ENCODE data around the gene PTPRK.
"Not testable (repeated sequence)": the region's sequence is repeated elsewhere in the genome, so short reads cannot be mapped to it uniquely, and the experiment has no call there.

The PTPRK gene

GRCh38 chr6:127926441-127926840 is 594.0 kb downstream of the PTPRK start:
- not testable (repeated sequence) for H3K36me3 ChIP-seq (ENCODE audit: control insufficient read depth in 1 of 2, insufficient read depth in 2 of 2, low read depth in 1 of 2, low read length in 2 of 2); DNase-seq; H3K9me3 ChIP-seq (ENCODE audit: control insufficient read depth, low read length); H3K27me3 ChIP-seq (ENCODE audit: control insufficient read depth in 1 of 2, insufficient read depth in 1 of 2, low read length in 2 of 2); H3K79me1 ChIP-seq (replicated peaks; ENCODE audit: low read length, poor library complexity, severe bottlenecking); H2AK5ac ChIP-seq (ENCODE audit: low read length, severe bottlenecking); H2BK120ac ChIP-seq (ENCODE audit: low read depth, low read length); H2BK12ac ChIP-seq (ENCODE audit: low read length in 2 of 2); H3K4me2 ChIP-seq (ENCODE audit: low read length, poor library complexity, severe bottlenecking); H3K27ac ChIP-seq (ENCODE audit: low read length, poor library complexity, severe bottlenecking); H3K23ac ChIP-seq (ENCODE audit: low read length in 2 of 2); H3K14ac ChIP-seq (ENCODE audit: low read length in 2 of 2); H3K4me3 ChIP-seq (ENCODE audit: insufficient read depth in 1 of 2, low read depth in 1 of 2, low read length in 2 of 2); H4K91ac ChIP-seq (ENCODE audit: low read length); H2AFZ ChIP-seq (ENCODE audit: low read depth, low read length); H3K18ac ChIP-seq (ENCODE audit: low read depth in 1 of 2, low read length in 2 of 2); H3K4ac ChIP-seq (ENCODE audit: low read depth in 1 of 2, low read length in 2 of 2); H3K4me1 ChIP-seq (ENCODE audit: control insufficient read depth, insufficient read depth, low read depth, low read length); H2BK5ac ChIP-seq (ENCODE audit: low read depth, low read length, poor library complexity, severe bottlenecking); H4K8ac ChIP-seq (ENCODE audit: low read length); H3K9ac ChIP-seq (ENCODE audit: low read length); H2BK15ac ChIP-seq (ENCODE audit: low read depth, poor library complexity, severe bottlenecking)
- 90% methylated on average over 9 of the region's 10 CpGs for WGBS

DNA sequence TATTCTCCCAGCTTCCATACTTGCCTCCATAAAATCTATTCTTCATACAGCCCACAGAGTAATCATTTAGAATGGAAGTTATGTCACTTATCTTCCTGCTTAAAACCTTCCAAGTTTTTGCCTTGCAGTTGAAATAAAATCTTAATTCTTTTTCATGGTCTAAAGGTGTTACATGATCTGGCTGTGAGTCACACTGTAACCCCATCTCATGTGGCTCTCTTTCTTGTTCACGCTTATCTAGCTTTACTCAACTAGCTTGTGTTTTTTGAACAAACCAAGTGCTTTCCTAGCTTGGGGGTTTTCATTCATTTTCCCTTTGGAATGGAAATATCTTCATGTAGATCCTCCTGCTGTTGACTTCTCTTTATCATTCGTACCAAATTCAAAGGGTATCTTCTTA is 596.0 kb downstream of the PTPRK start:
- no peak overlapping the region for H3K4me3 ChIP-seq (ENCODE audit: insufficient read depth in 1 of 2, low read depth in 1 of 2, low read length in 2 of 2)
- no peak overlapping the region for H4K91ac ChIP-seq (ENCODE audit: low read length)
- H3K4ac ChIP-seq (ENCODE audit: low read depth in 1 of 2, low read length in 2 of 2), result no peak overlapping the region
- no peak overlapping the region for H3K18ac ChIP-seq (ENCODE audit: low read depth in 1 of 2, low read length in 2 of 2)
- no peak overlapping the region for H2BK15ac ChIP-seq (ENCODE audit: low read depth, poor library complexity, severe bottlenecking)
- H2AK5ac ChIP-seq (ENCODE audit: low read length, severe bottlenecking), result no peak overlapping the region
- no peaks in the 10 kb centered on the region for H3K79me1 ChIP-seq (replicated peaks; ENCODE audit: low read length, poor library complexity, severe bottlenecking)
- H4K8ac ChIP-seq (ENCODE audit: low read length), result no peak overlapping the region
- no peaks in the 10 kb centered on the region for H3K27me3 ChIP-seq (ENCODE audit: control insufficient read depth in 1 of 2, insufficient read depth in 1 of 2, low read length in 2 of 2)
- H2BK120ac ChIP-seq (ENCODE audit: low read depth, low read length), result no peak overlapping the region
- H2AFZ ChIP-seq (ENCODE audit: low read depth, low read length), result no peak overlapping the region
- H3K23ac ChIP-seq (ENCODE audit: low read length in 2 of 2), result no peak overlapping the region
- H3K27ac ChIP-seq (ENCODE audit: low read length, poor library complexity, severe bottlenecking), result no peak overlapping the region
- H2BK5ac ChIP-seq (ENCODE audit: low read depth, low read length, poor library complexity, severe bottlenecking), result no peak overlapping the region
- no peak overlapping the region for H2BK12ac ChIP-seq (ENCODE audit: low read length in 2 of 2)
- 96% methylated on average over 2 of the region's 2 CpGs for WGBS
- peaks cover 6% of the 10 kb centered on the region for H3K9me3 ChIP-seq (ENCODE audit: control insufficient read depth, low read length)
- H3K14ac ChIP-seq (ENCODE audit: low read length in 2 of 2), result no peak overlapping the region
- no peak overlapping the region for H3K4me2 ChIP-seq (ENCODE audit: low read length, poor library complexity, severe bottlenecking)
- no peak overlapping the region for H3K9ac ChIP-seq (ENCODE audit: low read length)
- H3K36me3 ChIP-seq (ENCODE audit: control insufficient read depth in 1 of 2, insufficient read depth in 2 of 2, low read depth in 1 of 2, low read length in 2 of 2), result no peaks in the 10 kb centered on the region
- DNase-seq, result no peak
- H3K4me1 ChIP-seq (ENCODE audit: control insufficient read depth, insufficient read depth, low read depth, low read length), result no peaks in the 10 kb centered on the region

DNA sequence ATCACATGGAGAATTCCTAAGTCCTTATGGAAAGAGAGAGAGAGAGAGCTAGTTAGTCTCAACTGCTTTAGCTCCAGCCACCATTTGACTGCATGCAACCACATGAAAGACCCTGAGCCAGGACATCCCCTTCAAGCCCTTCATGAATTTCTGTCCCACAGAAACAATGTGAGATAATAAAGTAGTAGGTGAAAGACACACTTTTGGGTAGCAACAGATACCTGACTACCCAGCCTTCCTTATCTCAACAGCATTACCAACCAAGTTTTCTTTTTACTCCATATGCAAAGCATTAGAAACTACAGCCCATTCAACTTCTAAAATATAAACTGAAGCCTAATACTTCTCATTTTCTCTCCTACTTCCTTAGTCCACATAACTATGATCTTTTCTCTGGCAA is 596.4 kb downstream of the PTPRK start:
- no peaks in the 10 kb centered on the region for H3K36me3 ChIP-seq (ENCODE audit: control insufficient read depth in 1 of 2, insufficient read depth in 2 of 2, low read depth in 1 of 2, low read length in 2 of 2)
- no peaks in the 10 kb centered on the region for H3K27me3 ChIP-seq (ENCODE audit: control insufficient read depth in 1 of 2, insufficient read depth in 1 of 2, low read length in 2 of 2)
- no peak overlapping the region for H3K9ac ChIP-seq (ENCODE audit: low read length)
- H2BK5ac ChIP-seq (ENCODE audit: low read depth, low read length, poor library complexity, severe bottlenecking), result no peak overlapping the region
- H3K23ac ChIP-seq (ENCODE audit: low read length in 2 of 2), result no peak overlapping the region
- peaks cover 6% of the 10 kb centered on the region for H3K9me3 ChIP-seq (ENCODE audit: control insufficient read depth, low read length)
- H3K4me3 ChIP-seq (ENCODE audit: insufficient read depth in 1 of 2, low read depth in 1 of 2, low read length in 2 of 2), result no peak overlapping the region
- H3K4me2 ChIP-seq (ENCODE audit: low read length, poor library complexity, severe bottlenecking), result no peak overlapping the region
- H2AK5ac ChIP-seq (ENCODE audit: low read length, severe bottlenecking), result no peak overlapping the region
- H2AFZ ChIP-seq (ENCODE audit: low read depth, low read length), result no peak overlapping the region
- H2BK12ac ChIP-seq (ENCODE audit: low read length in 2 of 2), result no peak overlapping the region
- H3K27ac ChIP-seq (ENCODE audit: low read length, poor library complexity, severe bottlenecking), result no peak overlapping the region
- no peak overlapping the region for H3K14ac ChIP-seq (ENCODE audit: low read length in 2 of 2)
- H4K8ac ChIP-seq (ENCODE audit: low read length), result no peak overlapping the region
- H3K4me1 ChIP-seq (ENCODE audit: control insufficient read depth, insufficient read depth, low read depth, low read length), result no peaks in the 10 kb centered on the region
- H2BK15ac ChIP-seq (ENCODE audit: low read depth, poor library complexity, severe bottlenecking), result no peak overlapping the region
- no peaks in the 10 kb centered on the region for H3K79me1 ChIP-seq (replicated peaks; ENCODE audit: low read length, poor library complexity, severe bottlenecking)
- DNase-seq, result no peak
- no peak overlapping the region for H4K91ac ChIP-seq (ENCODE audit: low read length)
- H3K4ac ChIP-seq (ENCODE audit: low read depth in 1 of 2, low read length in 2 of 2), result no peak overlapping the region
- H2BK120ac ChIP-seq (ENCODE audit: low read depth, low read length), result no peak overlapping the region
- H3K18ac ChIP-seq (ENCODE audit: low read depth in 1 of 2, low read length in 2 of 2), result no peak overlapping the region

GRCh38 chr6:127923135-127923534 is 597.3 kb downstream of the PTPRK start:
- Histone ChIP-seq H3K27ac (ENCODE audit: low read length, poor library complexity, severe bottlenecking) (no peak overlapping the region), H3K23ac (ENCODE audit: low read length in 2 of 2) (no peak overlapping the region), H2BK15ac (ENCODE audit: low read depth, poor library complexity, severe bottlenecking) (no peak overlapping the region), H3K4me1 (ENCODE audit: control insufficient read depth, insufficient read depth, low read depth, low read length) (no peaks in the 10 kb centered on the region), H2AFZ (ENCODE audit: low read depth, low read length) (no peak overlapping the region), H3K79me1 (replicated peaks; ENCODE audit: low read length, poor library complexity, severe bottlenecking) (no peaks in the 10 kb centered on the region), H3K9ac (ENCODE audit: low read length) (no peak overlapping the region), H2AK5ac (ENCODE audit: low read length, severe bottlenecking) (no peak overlapping the region), H3K18ac (ENCODE audit: low read depth in 1 of 2, low read length in 2 of 2) (no peak overlapping the region), H3K9me3 (ENCODE audit: control insufficient read depth, low read length) (peaks cover 6% of the 10 kb centered on the region), H3K14ac (ENCODE audit: low read length in 2 of 2) (no peak overlapping the region), H2BK12ac (ENCODE audit: low read length in 2 of 2) (no peak overlapping the region), H3K4me2 (ENCODE audit: low read length, poor library complexity, severe bottlenecking) (no peak overlapping the region), H3K36me3 (ENCODE audit: control insufficient read depth in 1 of 2, insufficient read depth in 2 of 2, low read depth in 1 of 2, low read length in 2 of 2) (no peaks in the 10 kb centered on the region), H3K4ac (ENCODE audit: low read depth in 1 of 2, low read length in 2 of 2) (no peak overlapping the region), H4K8ac (ENCODE audit: low read length) (no peak overlapping the region), H2BK120ac (ENCODE audit: low read depth, low read length) (no peak overlapping the region), H3K4me3 (ENCODE audit: insufficient read depth in 1 of 2, low read depth in 1 of 2, low read length in 2 of 2) (no peak overlapping the region), H2BK5ac (ENCODE audit: low read depth, low read length, poor library complexity, severe bottlenecking) (no peak overlapping the region), H4K91ac (ENCODE audit: low read length) (no peak overlapping the region), H3K27me3 (ENCODE audit: control insufficient read depth in 1 of 2, insufficient read depth in 1 of 2, low read length in 2 of 2) (no peaks in the 10 kb centered on the region)
- 96% methylated on average over 2 of the region's 2 CpGs for WGBS
- DNase-seq, result no peak
